Psoas muscle (tissue), 8 donors: ENCODE results near the gene PTAR1. TPM values are rescaled to one million over a fixed set of nuclear protein-coding genes. Genes with fewer than 3 reads are reported as not detected.

ENCODE experiments used
- ATAC-seq, 4 donors: fragments of 200-7000 bp; cut with Tn5 transposase; one replicate each; pipeline ENCODE4 v1.9.1; 2020; ENCODE audit warnings: moderate library complexity in 3 of 4, mild to moderate bottlenecking in 2 of 4
- DNase-seq, 2 donors: peaks; one replicate each; pipeline ENCODE4 v3.0.0-alpha.2; 2020
- H3K27ac ChIP-seq: fragments of 200-600 bp; one replicate; pipeline ENCODE4 v1.8.0; 2022
- H3K27me3 ChIP-seq, 3 donors: fragments of 200-600 bp in 1 of 3; one replicate each; pipeline versions ENCODE4 v1.6.1 to v1.8.0; 2013 to 2022; ENCODE audit warnings: low read length in 2 of 3, mild to moderate bottlenecking in 2 of 3, moderate library complexity in 1 of 3; ENCODE audit not compliant: insufficient read depth in 3 of 3
- H3K36me3 ChIP-seq, 2 donors: fragments of 200-600 bp in 1 of 2; one replicate each; pipeline versions ENCODE4 v1.6.1 to v1.8.0; 2013 to 2022; ENCODE audit warnings: low read depth in 1 of 2, mild to moderate bottlenecking in 1 of 2, moderate library complexity in 1 of 2; ENCODE audit not compliant: insufficient read depth in 1 of 2
- H3K4me1 ChIP-seq: fragments of 200-600 bp; one replicate; pipeline ENCODE4 v1.8.0; 2022
- H3K4me3 ChIP-seq: fragments of 200-600 bp; one replicate; pipeline ENCODE4 v1.8.0; 2022; ENCODE audit warnings: mild to moderate bottlenecking
- H3K9me3 ChIP-seq: fragments of 200-600 bp; one replicate; pipeline ENCODE4 v1.8.0; 2022
- WGBS, 3 donors: extraction: QIAGEN DNeasy Blood & Tissue Kit; methylation state at CpG; one replicate each; pipeline versions ENCODE4 v1.1.6 to v1.1.7; 2013; 5-methylcytosine and 5-hydroxymethylcytosine counted together
- intact Hi-C, 2 donors: fragments of 100-400 bp; cut with DNase I; formaldehyde crosslinking; loops; one replicate each; pipeline versions ENCODE4 v1.11.0 to v1.14.2; 2022
- polyA plus RNA-seq, 3 donors: library from polyadenylated mRNA; stranded (reverse); fragments of 200-250 nt; gene quantifications; one replicate each; pipeline ENCODE4 v1.2.3, GENCODE V29; 2013
- total RNA-seq, 4 donors: library from RNA; stranded (reverse); fragmentation: NEBNext Ultra II Directional in 2 of 4; extraction: Animal tissue kit (Norgen Biotek cat#: 25700) in 2 of 4; gene quantifications; one replicate each; pipeline versions ENCODE4 v1.2.1 to v1.2.4, GENCODE V29; 2021 to 2023
- TF ChIP-seq, protein P1 (sequence below): fragments of 200-600 bp; IDR thresholded peaks from one replicate; pipeline ENCODE4 v1.8.0; 2022; ENCODE audit warnings: antibody characterized with exemption
- donor health status: healthy with polysubstance abuse.
- donor health status: DM: no; HTN: no; CAD: no; lungs with moderate emphysema.
- donor health status: Bipolar disorder and iron deficiency.
- donor health status: healthy.
- donor health status: DM: yes; HTN: yes; CAD: no.
- donor health status: DM: no; HTN: no; CAD: no.
- donor health status: DM: no; HTN: no; CAD: no.
- donor health status: DM: yes; HTN: yes; CAD: no.

Gene PTAR1
- total and polyA plus RNA-seq, 7 donors = 7.5 to 27.9 (median 24.0) TPM

- intact Hi-C loops = loop anchor here (10.0 kb wide), 1 partner anchor 83 kb away; the partner anchor contains the start of gene APBA1 (in 2 of the 2)
- H3K9me3 ChIP-seq = no peaks in the 10 kb centered on the region
- H3K27me3 ChIP-seq = no peaks in the 10 kb centered on the region
- H3K4me3 ChIP-seq = peak overlapping the region; percentile 94
- ATAC-seq (peak in 1 of 4 donors; percentile 30), DNase-seq (no peak)
- no peaks in the 10 kb centered on the region for H3K36me3 ChIP-seq
- WGBS, 3 donors = 47 to 53% (median 51%) methylated on average over 6 of the region's 6 CpGs
- H3K27ac ChIP-seq = peak overlapping the region; percentile 98
- peaks cover 34% of the 10 kb centered on the region for H3K4me1 ChIP-seq
- TF ChIP-seq, protein P1, sequence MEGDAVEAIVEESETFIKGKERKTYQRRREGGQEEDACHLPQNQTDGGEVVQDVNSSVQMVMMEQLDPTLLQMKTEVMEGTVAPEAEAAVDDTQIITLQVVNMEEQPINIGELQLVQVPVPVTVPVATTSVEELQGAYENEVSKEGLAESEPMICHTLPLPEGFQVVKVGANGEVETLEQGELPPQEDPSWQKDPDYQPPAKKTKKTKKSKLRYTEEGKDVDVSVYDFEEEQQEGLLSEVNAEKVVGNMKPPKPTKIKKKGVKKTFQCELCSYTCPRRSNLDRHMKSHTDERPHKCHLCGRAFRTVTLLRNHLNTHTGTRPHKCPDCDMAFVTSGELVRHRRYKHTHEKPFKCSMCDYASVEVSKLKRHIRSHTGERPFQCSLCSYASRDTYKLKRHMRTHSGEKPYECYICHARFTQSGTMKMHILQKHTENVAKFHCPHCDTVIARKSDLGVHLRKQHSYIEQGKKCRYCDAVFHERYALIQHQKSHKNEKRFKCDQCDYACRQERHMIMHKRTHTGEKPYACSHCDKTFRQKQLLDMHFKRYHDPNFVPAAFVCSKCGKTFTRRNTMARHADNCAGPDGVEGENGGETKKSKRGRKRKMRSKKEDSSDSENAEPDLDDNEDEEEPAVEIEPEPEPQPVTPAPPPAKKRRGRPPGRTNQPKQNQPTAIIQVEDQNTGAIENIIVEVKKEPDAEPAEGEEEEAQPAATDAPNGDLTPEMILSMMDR = no peak
Observed at GRCh38 chr9:69757996-69758675, 1.7 kb downstream of the PTAR1 start.

DNA sequence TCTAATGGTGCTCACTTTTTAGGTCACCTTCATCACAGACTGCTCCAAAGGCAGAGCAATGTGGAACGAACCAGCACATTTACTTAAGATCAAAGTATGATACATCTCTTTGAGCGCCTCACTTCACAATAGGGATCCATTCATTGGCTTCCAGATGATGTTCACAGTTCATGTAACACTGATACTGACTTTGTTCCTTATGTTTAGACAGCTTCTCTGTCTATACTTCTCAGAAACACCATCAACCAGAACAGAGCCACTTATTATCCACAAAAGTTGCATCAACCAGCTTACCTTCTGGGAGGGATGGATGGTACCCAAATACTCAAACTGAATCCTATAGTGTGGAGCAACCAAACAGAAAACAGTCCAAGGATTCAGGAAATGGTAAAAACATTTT, 4.6 kb downstream of the PTAR1 start:
- H3K27ac ChIP-seq = no peak overlapping the region
- H3K4me3 ChIP-seq = no peak overlapping the region
- no peaks in the 10 kb centered on the region for H3K9me3 ChIP-seq
- WGBS, 3 donors = 92 to 98% (median 93%) methylated on average over 2 of the region's 2 CpGs
- intact Hi-C loops = loop anchor here (10.0 kb wide), 1 partner anchor 80 kb away; the partner anchor contains the start of gene APBA1 (in 2 of the 2)
- ATAC-seq (no peak), DNase-seq (no peak)
- H3K27me3 ChIP-seq = no peaks in the 10 kb centered on the region
- TF ChIP-seq, protein P1 = no peak
- H3K36me3 ChIP-seq = peaks cover under 1 to 4% of the 10 kb centered on the region in 2 donors
- H3K4me1 ChIP-seq = peaks cover 57% of the 10 kb centered on the region

DNA sequence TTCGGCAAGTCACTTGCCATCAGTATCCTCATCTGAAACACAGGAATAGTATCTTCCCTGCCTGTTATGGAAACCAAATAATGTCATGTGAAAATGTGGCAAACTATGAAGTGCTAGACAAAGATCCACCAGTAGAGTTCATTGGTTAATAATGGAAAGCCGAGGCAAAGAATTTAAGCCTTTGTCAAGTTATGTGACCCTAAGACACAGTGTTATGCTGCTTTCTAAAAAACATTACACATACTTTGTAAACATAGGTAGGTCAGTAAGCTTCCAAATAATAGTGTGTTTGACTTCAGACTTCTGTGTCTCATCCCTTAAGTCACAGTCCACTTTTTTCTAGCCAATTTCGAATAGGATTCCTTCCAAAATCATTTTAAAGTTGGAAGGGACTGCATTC, 6.0 kb downstream of the PTAR1 start:
- ATAC-seq (no peak), DNase-seq (no peak)
- H3K4me3 ChIP-seq = no peak overlapping the region
- WGBS, 3 donors = 66 to 86% (median 78%) methylated on average over 3 of the region's 3 CpGs
- intact Hi-C loops = loop anchor here (10.0 kb wide), 1 partner anchor 79 kb away; the partner anchor contains the start of gene APBA1 (in 2 of the 2)
- TF ChIP-seq, protein P1 = no peak
- no peaks in the 10 kb centered on the region for H3K9me3 ChIP-seq
- peaks cover 7 to 15% of the 10 kb centered on the region in 2 donors for H3K36me3 ChIP-seq
- H3K27me3 ChIP-seq = no peaks in the 10 kb centered on the region
- H3K27ac ChIP-seq = no peak overlapping the region
- H3K4me1 ChIP-seq = peaks cover 62% of the 10 kb centered on the region

DNA sequence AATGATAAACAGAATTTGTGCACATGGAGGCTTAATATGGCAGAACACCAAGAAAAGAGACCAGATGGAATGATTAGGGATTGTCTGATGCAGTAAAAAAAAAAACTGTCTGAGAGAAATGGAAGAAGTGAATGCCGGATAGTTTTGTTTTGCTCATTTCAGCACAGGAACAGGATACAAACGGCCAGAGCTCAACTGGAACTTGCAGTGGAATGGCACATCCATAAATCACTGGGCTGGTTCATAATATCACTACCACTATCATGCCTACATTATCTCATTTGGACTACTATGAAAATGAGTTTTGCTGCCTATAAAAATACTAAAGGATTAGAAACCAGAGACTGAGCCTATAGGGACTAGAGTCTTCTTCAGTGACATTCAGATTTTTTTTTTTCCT, 9.7 kb downstream of the PTAR1 start:
- WGBS, 3 donors = 28 to 41% (median 30%) methylated on average over 2 of the region's 2 CpGs
- intact Hi-C loops = loop anchor here (10.0 kb wide), 1 partner anchor 75 kb away; the partner anchor contains the start of gene APBA1 (in 2 of the 2)
- H3K27ac ChIP-seq = no peak overlapping the region
- ATAC-seq (peak in 1 of 4 donors; percentile 54), DNase-seq (no peak)
- peaks cover 48% of the 10 kb centered on the region for H3K4me1 ChIP-seq
- TF ChIP-seq, protein P1 = no peak
- H3K9me3 ChIP-seq = no peaks in the 10 kb centered on the region
- H3K4me3 ChIP-seq = no peak overlapping the region
- peaks cover 7 to 37% of the 10 kb centered on the region in 2 donors for H3K36me3 ChIP-seq
- no peaks in the 10 kb centered on the region for H3K27me3 ChIP-seq
